Measurements from ENCODE around the gene LIFR.
"Not testable (repeated sequence)": the region's sequence is repeated elsewhere in the genome, so short reads cannot be mapped to it uniquely, and the experiment has no call there.

Gene LIFR

DNA sequence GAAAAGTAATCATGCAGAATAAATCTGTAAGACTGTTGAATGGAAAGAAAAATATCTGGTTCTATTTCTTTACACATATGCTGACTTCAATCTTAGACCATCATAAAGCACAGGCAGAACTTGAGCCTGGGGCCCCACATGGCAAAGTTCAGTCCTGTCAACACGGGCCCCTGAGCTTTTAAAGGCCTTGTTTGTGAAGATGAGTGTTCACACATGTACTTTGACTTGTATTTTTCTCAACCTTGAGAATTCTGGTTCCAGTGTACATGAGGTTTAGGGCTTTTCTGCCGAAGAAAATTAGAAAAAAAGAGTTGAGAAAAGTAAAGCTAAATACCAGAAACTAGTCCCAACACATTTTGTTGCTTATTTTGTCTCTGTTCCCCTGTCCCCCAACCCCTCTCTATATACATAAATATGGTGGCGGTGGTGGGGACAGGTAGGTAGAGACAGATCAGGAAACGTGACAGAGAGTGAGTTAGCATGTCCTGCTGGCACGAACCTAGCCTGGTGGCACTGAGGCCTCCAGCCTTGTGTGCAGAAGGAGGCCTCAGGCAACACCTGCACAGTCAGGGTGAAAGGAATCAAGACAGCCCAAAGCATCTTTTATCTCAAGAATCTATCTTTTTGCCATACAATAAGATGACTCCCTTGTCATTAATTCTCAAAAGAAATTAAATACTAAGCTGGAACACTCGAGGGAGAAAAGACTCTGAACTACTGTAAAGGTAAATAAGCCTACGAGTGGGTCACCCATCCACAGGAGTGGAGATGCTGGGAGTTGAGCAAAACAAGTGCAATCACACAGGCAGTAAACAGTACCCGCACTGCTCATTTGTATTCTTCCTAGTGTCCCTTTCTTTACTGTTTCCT lies 22.9 kb downstream of the LIFR start:
- Histone ChIP-seq H3K36me3 (ENCODE audit: control insufficient read depth, insufficient read depth, low read length, severe bottlenecking) (no peaks in the 10 kb centered on the region), H3K27me3 (replicated peaks; ENCODE audit: control insufficient read depth, insufficient read depth, low read length) (no peaks in the 10 kb centered on the region), H3K4me3 (ENCODE audit: low read length) (no peak overlapping the region), H3K4me1 (ENCODE audit: control insufficient read depth, insufficient read depth, low read length) (peaks cover 6% of the 10 kb centered on the region), H3K9ac (ENCODE audit: low read length) (no peak overlapping the region), H3K9me3 (ENCODE audit: control insufficient read depth, low read length) (peaks cover 12% of the 10 kb centered on the region)
- DNase-seq (ENCODE audit: low read depth) = no peak

DNA sequence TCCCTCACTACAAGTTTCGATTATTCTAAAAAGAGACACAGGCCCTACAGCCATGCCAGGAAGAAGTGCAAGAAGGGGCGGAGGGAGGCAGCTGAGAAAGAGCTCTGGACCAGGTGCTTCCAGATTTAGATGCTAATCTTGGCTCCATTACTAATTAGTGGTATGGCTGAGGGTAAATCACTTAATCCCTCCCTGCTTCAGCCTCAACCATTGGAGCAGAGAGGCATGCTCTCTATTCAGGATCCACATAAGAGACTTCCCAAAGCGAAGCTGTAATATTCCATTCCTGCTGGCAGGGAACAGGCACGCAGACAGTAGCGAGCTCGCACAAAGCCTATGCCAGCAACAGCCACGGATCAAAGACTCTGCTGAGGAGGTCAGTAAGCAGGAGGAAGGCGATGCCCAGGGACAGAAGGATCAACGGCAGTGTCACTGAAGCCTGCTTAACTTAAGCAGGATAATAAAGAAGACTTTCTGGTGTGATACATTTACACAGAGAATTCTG lies 24.2 kb downstream of the LIFR start:
- DNase-seq (ENCODE audit: low read depth) = no peak
- peaks cover 12% of the 10 kb centered on the region for H3K9me3 ChIP-seq (ENCODE audit: control insufficient read depth, low read length)
- H3K36me3 ChIP-seq (ENCODE audit: control insufficient read depth, insufficient read depth, low read length, severe bottlenecking) = peaks cover 10% of the 10 kb centered on the region
- no peak overlapping the region for H3K4me3 ChIP-seq (ENCODE audit: low read length)
- H3K9ac ChIP-seq (ENCODE audit: low read length) = no peak overlapping the region
- H3K4me1 ChIP-seq (ENCODE audit: control insufficient read depth, insufficient read depth, low read length) = peaks cover 6% of the 10 kb centered on the region
- H3K27me3 ChIP-seq (replicated peaks; ENCODE audit: control insufficient read depth, insufficient read depth, low read length) = no peaks in the 10 kb centered on the region

DNA sequence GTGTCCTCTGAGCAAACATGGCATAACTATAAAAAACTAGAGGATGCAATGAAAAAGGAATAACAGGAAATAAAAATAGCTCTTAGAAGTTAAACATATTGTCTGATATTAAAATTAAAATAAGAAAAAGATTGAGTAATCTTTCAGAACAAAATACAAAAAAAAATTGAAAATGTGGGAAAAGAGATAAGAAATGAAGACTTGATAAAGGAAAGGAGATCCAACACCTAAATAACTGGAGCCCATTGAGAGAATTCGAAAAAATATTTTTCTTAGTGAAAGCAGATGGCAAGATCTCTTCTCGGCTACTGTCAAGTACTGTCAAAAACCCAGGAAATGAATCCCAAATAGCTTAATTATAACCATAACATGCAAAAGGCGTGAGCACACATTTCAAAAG lies 24.9 kb downstream of the LIFR start:
- DNase-seq (ENCODE audit: low read depth) = no peak
- H3K4me3 ChIP-seq (ENCODE audit: low read length) = no peak overlapping the region
- no peaks in the 10 kb centered on the region for H3K27me3 ChIP-seq (replicated peaks; ENCODE audit: control insufficient read depth, insufficient read depth, low read length)
- peaks cover 15% of the 10 kb centered on the region for H3K36me3 ChIP-seq (ENCODE audit: control insufficient read depth, insufficient read depth, low read length, severe bottlenecking)
- peaks cover 12% of the 10 kb centered on the region for H3K9me3 ChIP-seq (ENCODE audit: control insufficient read depth, low read length)
- H3K4me1 ChIP-seq (ENCODE audit: control insufficient read depth, insufficient read depth, low read length) = peaks cover 6% of the 10 kb centered on the region
- no peak overlapping the region for H3K9ac ChIP-seq (ENCODE audit: low read length)

DNA sequence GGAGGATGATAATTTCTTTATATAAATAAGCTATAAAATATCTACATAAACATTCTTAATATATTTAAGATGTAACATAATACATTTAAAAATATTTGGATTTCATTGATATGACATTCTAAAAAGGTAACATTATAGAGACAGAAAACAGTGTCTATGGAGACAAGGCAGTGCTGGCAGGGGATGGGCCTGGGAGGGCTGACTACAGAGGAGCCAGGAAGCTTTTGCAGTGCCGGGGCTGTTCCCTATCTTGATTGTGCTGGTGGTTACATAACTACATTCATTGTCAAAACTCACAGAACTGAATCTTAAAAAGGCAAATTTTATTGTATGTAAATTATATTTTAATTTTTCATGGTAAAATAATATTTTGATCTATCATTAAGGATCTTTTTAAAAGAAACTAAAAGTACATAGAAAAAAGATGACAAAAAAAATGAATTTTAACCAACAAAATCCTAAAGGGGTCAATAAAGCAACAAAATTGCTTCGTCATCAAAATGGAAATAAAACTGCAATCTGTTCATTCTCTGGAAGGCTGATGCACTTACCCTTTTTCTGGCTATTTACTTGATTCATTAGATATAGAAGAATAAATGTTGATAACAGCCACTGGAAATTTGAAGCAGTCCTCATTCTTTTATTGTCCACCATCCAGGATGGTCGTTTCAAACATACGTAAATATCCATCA lies 26.3 kb downstream of the LIFR start:
- Histone ChIP-seq H3K9ac (ENCODE audit: low read length) (no peak overlapping the region), H3K4me3 (ENCODE audit: low read length) (no peak overlapping the region), H3K36me3 (ENCODE audit: control insufficient read depth, insufficient read depth, low read length, severe bottlenecking) (peaks cover 29% of the 10 kb centered on the region), H3K27me3 (replicated peaks; ENCODE audit: control insufficient read depth, insufficient read depth, low read length) (no peaks in the 10 kb centered on the region), H3K9me3 (ENCODE audit: control insufficient read depth, low read length) (peaks cover 12% of the 10 kb centered on the region), H3K4me1 (ENCODE audit: control insufficient read depth, insufficient read depth, low read length) (no peaks in the 10 kb centered on the region)
- DNase-seq (ENCODE audit: low read depth) = no peak

DNA sequence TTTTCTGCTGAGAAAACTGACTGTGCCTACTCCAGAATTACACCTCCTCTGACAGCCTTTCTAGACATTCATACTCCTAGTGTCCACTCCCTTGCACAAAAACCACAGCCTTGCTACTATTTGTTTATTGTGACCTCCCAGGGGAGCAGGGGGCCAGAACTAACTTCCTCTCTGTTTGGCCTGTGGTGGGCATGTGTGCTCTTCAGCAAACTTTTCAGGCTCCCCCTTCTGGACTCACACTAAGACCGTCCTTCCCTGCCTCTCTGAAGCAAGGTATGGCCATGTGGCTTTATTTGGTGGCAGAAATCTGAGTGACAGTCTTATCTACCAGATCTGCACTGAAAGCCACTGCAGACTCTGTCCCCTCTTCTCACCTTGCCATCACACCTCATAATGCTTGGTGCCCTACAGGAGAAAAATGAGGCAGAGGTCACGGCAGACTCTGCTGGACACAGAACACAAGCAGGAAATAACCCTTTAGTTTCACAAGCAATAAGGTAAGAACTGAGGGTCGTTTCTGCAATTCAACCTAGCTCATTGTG lies 28.2 kb downstream of the LIFR start:
- Histone ChIP-seq H3K27me3 (replicated peaks; ENCODE audit: control insufficient read depth, insufficient read depth, low read length) (no peaks in the 10 kb centered on the region), H3K4me1 (ENCODE audit: control insufficient read depth, insufficient read depth, low read length) (no peaks in the 10 kb centered on the region), H3K9ac (ENCODE audit: low read length) (no peak overlapping the region), H3K4me3 (ENCODE audit: low read length) (no peak overlapping the region), H3K36me3 (ENCODE audit: control insufficient read depth, insufficient read depth, low read length, severe bottlenecking) (peaks cover 48% of the 10 kb centered on the region), H3K9me3 (ENCODE audit: control insufficient read depth, low read length) (peaks cover 12% of the 10 kb centered on the region)
- DNase-seq (ENCODE audit: low read depth) = no peak

DNA sequence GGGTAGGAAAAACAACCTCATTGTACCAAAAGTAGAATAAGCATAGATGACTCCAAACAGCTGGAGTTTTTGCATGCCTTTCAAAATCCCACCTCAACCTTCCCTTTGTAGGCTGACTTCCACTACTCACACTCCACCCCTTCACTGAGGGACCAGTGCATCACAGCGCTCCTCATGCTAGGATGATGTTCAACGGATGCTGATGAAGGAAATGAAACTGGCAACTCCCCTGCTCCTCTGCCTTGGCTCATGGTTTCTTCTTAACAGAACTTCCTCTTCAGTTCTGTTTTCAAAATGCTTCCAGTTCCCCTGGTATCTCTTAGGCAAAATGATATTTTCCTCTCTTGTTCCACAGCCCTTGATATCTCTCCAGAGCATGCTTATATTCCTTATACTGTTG lies 29.0 kb downstream of the LIFR start:
- H3K9ac ChIP-seq (ENCODE audit: low read length) = no peak overlapping the region
- H3K4me3 ChIP-seq (ENCODE audit: low read length) = no peak overlapping the region
- peaks cover 12% of the 10 kb centered on the region for H3K9me3 ChIP-seq (ENCODE audit: control insufficient read depth, low read length)
- no peaks in the 10 kb centered on the region for H3K4me1 ChIP-seq (ENCODE audit: control insufficient read depth, insufficient read depth, low read length)
- no peak for DNase-seq (ENCODE audit: low read depth)
- peaks cover 55% of the 10 kb centered on the region for H3K36me3 ChIP-seq (ENCODE audit: control insufficient read depth, insufficient read depth, low read length, severe bottlenecking)
- H3K27me3 ChIP-seq (replicated peaks; ENCODE audit: control insufficient read depth, insufficient read depth, low read length) = no peaks in the 10 kb centered on the region

DNA sequence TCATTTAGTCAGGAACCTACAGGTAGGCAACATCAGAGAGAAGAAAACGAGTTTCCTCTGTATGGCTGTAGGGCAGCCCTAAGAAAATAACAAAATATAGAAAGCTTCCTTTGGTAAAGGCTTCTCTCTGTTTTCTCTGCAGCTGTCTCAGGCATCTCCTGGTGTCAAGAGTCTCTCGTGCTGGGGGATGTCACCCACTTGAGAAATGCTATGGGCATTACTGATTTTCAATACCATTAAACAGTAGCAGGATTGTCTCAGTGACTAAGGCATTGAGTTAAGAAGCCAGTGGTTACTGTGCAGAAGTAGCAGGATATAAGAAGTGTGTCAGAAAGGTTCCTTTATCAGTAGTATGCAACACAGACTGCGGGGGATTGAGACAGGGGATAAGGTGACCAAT lies 32.4 kb downstream of the LIFR start:
- H3K4me3 ChIP-seq (ENCODE audit: low read length) = no peak overlapping the region
- no peaks in the 10 kb centered on the region for H3K4me1 ChIP-seq (ENCODE audit: control insufficient read depth, insufficient read depth, low read length)
- no peak overlapping the region for H3K9ac ChIP-seq (ENCODE audit: low read length)
- no peaks in the 10 kb centered on the region for H3K9me3 ChIP-seq (ENCODE audit: control insufficient read depth, low read length)
- no peak for DNase-seq (ENCODE audit: low read depth)
- no peaks in the 10 kb centered on the region for H3K27me3 ChIP-seq (replicated peaks; ENCODE audit: control insufficient read depth, insufficient read depth, low read length)
- peaks cover 85% of the 10 kb centered on the region for H3K36me3 ChIP-seq (ENCODE audit: control insufficient read depth, insufficient read depth, low read length, severe bottlenecking)

DNA sequence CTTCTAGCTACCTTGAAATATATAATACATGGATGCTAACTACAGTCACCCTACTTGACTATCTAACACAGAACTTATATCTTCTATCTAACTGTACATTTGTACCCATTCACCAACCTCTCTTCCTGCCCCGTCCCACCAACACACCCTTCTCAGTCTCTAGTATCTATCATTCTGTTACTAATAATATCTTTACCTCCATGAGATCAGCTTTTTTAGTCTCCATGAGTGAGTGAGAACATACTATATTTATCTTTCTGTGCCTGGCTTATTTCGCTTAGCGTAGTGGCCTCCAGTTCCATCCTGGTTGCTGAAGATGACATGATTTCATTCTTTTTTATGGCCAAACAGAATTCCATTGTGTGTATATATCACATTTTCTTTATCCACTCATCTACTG lies 37.0 kb downstream of the LIFR start:
- H3K36me3 ChIP-seq (ENCODE audit: control insufficient read depth, insufficient read depth, low read length, severe bottlenecking) = peaks cover 54% of the 10 kb centered on the region
- DNase-seq (ENCODE audit: low read depth) = no peak
- no peak overlapping the region for H3K9ac ChIP-seq (ENCODE audit: low read length)
- H3K27me3 ChIP-seq (replicated peaks; ENCODE audit: control insufficient read depth, insufficient read depth, low read length) = no peaks in the 10 kb centered on the region
- H3K9me3 ChIP-seq (ENCODE audit: control insufficient read depth, low read length) = no peaks in the 10 kb centered on the region
- no peak overlapping the region for H3K4me3 ChIP-seq (ENCODE audit: low read length)
- H3K4me1 ChIP-seq (ENCODE audit: control insufficient read depth, insufficient read depth, low read length) = no peaks in the 10 kb centered on the region

DNA sequence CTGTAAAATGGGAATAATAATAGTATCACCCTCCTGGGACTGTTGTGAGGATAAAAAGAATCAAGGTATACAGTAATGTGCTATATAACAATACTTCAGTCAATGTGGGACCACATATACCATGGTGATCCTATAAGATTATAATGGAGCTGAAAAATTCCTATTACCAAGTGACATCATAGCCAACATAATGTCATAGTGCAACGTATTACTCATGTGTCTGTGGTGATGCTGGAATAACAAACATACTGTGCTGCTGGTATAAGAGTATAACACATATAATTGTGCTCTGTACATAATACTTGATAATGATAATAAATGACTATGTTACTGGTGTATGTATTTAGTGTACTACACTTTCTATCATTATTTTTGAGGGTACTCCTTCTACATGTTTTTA lies 38.1 kb downstream of the LIFR start:
- Histone ChIP-seq H3K9ac (ENCODE audit: low read length) (no peak overlapping the region), H3K4me1 (ENCODE audit: control insufficient read depth, insufficient read depth, low read length) (no peaks in the 10 kb centered on the region), H3K36me3 (ENCODE audit: control insufficient read depth, insufficient read depth, low read length, severe bottlenecking) (peaks cover 43% of the 10 kb centered on the region), H3K27me3 (replicated peaks; ENCODE audit: control insufficient read depth, insufficient read depth, low read length) (no peaks in the 10 kb centered on the region), H3K9me3 (ENCODE audit: control insufficient read depth, low read length) (no peaks in the 10 kb centered on the region), H3K4me3 (ENCODE audit: low read length) (no peak overlapping the region)
- DNase-seq (ENCODE audit: low read depth) = no peak

DNA sequence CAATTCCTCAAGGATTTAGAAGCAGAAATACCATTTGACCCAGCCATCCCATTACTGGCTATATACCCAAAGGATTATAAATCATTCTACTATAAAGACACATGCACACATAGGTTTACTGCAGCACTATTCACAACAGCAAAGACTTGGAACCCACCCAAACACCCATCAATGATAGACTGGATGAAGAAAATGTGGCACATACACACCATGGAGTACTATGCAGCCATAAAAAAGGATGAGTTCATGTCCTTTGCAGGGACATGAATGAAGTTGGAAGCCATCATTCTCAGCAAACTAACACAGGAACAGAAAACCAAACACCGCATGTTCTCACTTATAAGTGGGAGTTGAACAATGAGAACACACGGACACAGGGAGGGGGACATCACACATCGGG lies 39.8 kb downstream of the LIFR start:
- not testable (repeated sequence) for H3K4me3 ChIP-seq (ENCODE audit: low read length); H3K9ac ChIP-seq (ENCODE audit: low read length); DNase-seq (ENCODE audit: low read depth); H3K27me3 ChIP-seq (replicated peaks; ENCODE audit: control insufficient read depth, insufficient read depth, low read length); H3K9me3 ChIP-seq (ENCODE audit: control insufficient read depth, low read length); H3K4me1 ChIP-seq (ENCODE audit: control insufficient read depth, insufficient read depth, low read length)
- peaks cover 27% of the 10 kb centered on the region for H3K36me3 ChIP-seq (ENCODE audit: control insufficient read depth, insufficient read depth, low read length, severe bottlenecking)

DNA sequence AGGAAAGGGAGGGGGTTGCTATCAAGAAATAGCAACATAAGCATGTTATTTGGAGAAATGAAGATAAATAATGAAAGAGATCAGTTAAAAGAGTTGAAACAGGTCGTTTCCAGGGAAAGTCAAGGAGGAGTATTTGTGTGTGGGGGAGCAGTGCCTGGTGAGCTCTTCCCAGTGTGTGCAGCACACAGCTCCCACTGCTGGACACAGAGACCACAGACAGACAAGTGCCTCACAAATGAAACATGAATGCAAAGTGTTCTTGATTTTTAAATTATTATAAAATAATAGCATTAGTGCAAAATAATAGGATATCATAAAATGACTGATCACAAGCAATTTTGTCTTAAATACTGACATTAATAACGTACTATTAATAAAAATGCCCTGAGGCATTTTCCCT lies 40.8 kb downstream of the LIFR start:
- Histone ChIP-seq H3K4me1 (ENCODE audit: control insufficient read depth, insufficient read depth, low read length) (no peaks in the 10 kb centered on the region), H3K4me3 (ENCODE audit: low read length) (no peak overlapping the region), H3K36me3 (ENCODE audit: control insufficient read depth, insufficient read depth, low read length, severe bottlenecking) (peaks cover 30% of the 10 kb centered on the region), H3K9me3 (ENCODE audit: control insufficient read depth, low read length) (no peaks in the 10 kb centered on the region), H3K9ac (ENCODE audit: low read length) (no peak overlapping the region), H3K27me3 (replicated peaks; ENCODE audit: control insufficient read depth, insufficient read depth, low read length) (no peaks in the 10 kb centered on the region)
- DNase-seq (ENCODE audit: low read depth) = no peak

All from adipocyte (in vitro differentiated cells).